A549 (cell line): ENCODE data around the gene AP3B1. TPM values are rescaled to one million over a fixed set of nuclear protein-coding genes. Genes with fewer than 3 reads are reported as not detected.

Experiments
- ATAC-seq, 2 experiments: fragments of 200-7000 bp in 1 of 2; fragments of >200 bp in 1 of 2; cut with Nextera tagmentation in 1 of 2; cut with Tn5 transposase in 1 of 2; 3 replicates each; pipeline versions ENCODE4 v1.8.0 to v1.9.1; 2018 to 2020; ENCODE audit warnings: mild to moderate bottlenecking in 1 of 2, moderate library complexity in 1 of 2
- CTCF ChIA-PET: fragments of 300-600 bp; sonication (Branson Sonifier 250); formaldehyde crosslinking; extraction: SDS; loops from one replicate; lab custom pipeline; 2021; ENCODE audit warnings: antibody characterized with exemption, inconsistent platforms; lab: Yijun Ruan, JAX
- POLR2A ChIA-PET: fragments of 350-600 bp; formaldehyde crosslinking; extraction: SDS; loops from one replicate; lab custom pipeline; 2021; ENCODE audit warnings: antibody characterized with exemption, inconsistent platforms; lab: Yijun Ruan, JAX
- DNase-seq, 2 experiments: peaks; one replicate each; pipeline versions ENCODE4 v3.0.0 to v3.0.0-alpha.2; 2011 to 2016; ENCODE audit warnings: low read depth in 1 of 2, low spot score in 1 of 2
- FAIRE-seq: peaks from 2 replicates; lab custom pipeline; 2011; peaks lifted over from hg19 to GRCh38; lab: Jason Lieb, UNC
- H3K27ac ChIP-seq, 2 experiments: fragments of >200 bp; sonication (Bioruptor Twin); formaldehyde crosslinking; 3 replicates each; pipeline ENCODE4 v1.5.1; 2016 to 2017
- H3K4me1 ChIP-seq: fragments of >200 bp; sonication (Bioruptor Twin); formaldehyde crosslinking; 3 replicates; pipeline ENCODE4 v1.6.1; 2016
- H3K4me2 ChIP-seq: fragments of >200 bp; sonication (Bioruptor Twin); formaldehyde crosslinking; 3 replicates; pipeline ENCODE4 v1.6.1; 2016
- H3K4me3 ChIP-seq: fragments of >200 bp; sonication (Bioruptor Twin); formaldehyde crosslinking; 3 replicates; pipeline ENCODE4 v1.5.1; 2016
- H3K9me3 ChIP-seq: fragments of >200 bp; sonication (Bioruptor Twin); formaldehyde crosslinking; 3 replicates; pipeline ENCODE4 v1.6.1; 2016
- CBX8 ChIP-seq: fragments of 200-600 bp; sonication (generic); IDR thresholded peaks from 2 replicates; pipeline ENCODE4 v1.6.1; 2016
- CHD4 ChIP-seq: fragments of 200-600 bp; sonication (generic); IDR thresholded peaks from 2 replicates; pipeline ENCODE4 v1.6.1; 2016; ENCODE audit warnings: antibody characterized with exemption, mild to moderate bottlenecking, borderline replicate concordance
- EHF ChIP-seq: fragments of 250-450 bp; sonication (Bioruptor Pico); IDR thresholded peaks from 2 replicates; pipeline ENCODE4 v1.5.0; 2020; ENCODE audit warnings: mild to moderate bottlenecking
- EHMT2 ChIP-seq: fragments of 200-600 bp; sonication (generic); IDR thresholded peaks from 2 replicates; pipeline ENCODE4 v1.6.1; 2016; ENCODE audit warnings: antibody characterized with exemption, low read depth, mild to moderate bottlenecking, moderate library complexity
- EP300 ChIP-seq, 2 experiments: fragments of >200 bp; sonication (Bioruptor Twin); formaldehyde crosslinking; IDR thresholded peaks; 2 replicates in 1 of 2; 3 replicates in 1 of 2; pipeline ENCODE4 v1.6.1; 2016 to 2017
- ESRRA ChIP-seq: fragments of 150-350 bp; IDR thresholded peaks from 2 replicates; pipeline ENCODE4 v1.6.1; 2014; ENCODE audit warnings: mild to moderate bottlenecking, low read length, borderline replicate concordance
- FOSL2 ChIP-seq, 2 experiments: fragments of 450-650 bp in 1 of 2; fragments of >200 bp in 1 of 2; sonication (Bioruptor Twin) in 1 of 2; formaldehyde crosslinking; IDR thresholded peaks; 2 replicates each; pipeline versions ENCODE4 v1.5.0 to v1.6.1; 2016 to 2020; ENCODE audit warnings: mild to moderate bottlenecking in 1 of 2, moderate library complexity in 1 of 2
- FOXS1 ChIP-seq: fragments of 250-450 bp; sonication (Bioruptor Pico); IDR thresholded peaks from 2 replicates; pipeline ENCODE4 v1.5.0; 2020; ENCODE audit warnings: mild to moderate bottlenecking, moderate library complexity
- HEYL ChIP-seq: fragments of 250-450 bp; sonication (Bioruptor Pico); IDR thresholded peaks from 2 replicates; pipeline ENCODE4 v1.8.0; 2021; ENCODE audit warnings: mild to moderate bottlenecking, moderate library complexity
- HOXA7 ChIP-seq: fragments of 250-450 bp; sonication (Bioruptor Pico); IDR thresholded peaks from 2 replicates; pipeline ENCODE4 v1.5.0; 2020; ENCODE audit warnings: mild to moderate bottlenecking, moderate library complexity
- HOXB13 ChIP-seq: fragments of 250-450 bp; sonication (Bioruptor Pico); IDR thresholded peaks from 2 replicates; pipeline ENCODE4 v1.5.0; 2020; ENCODE audit warnings: low read depth, mild to moderate bottlenecking, moderate library complexity
- JUNB ChIP-seq: fragments of >200 bp; sonication (Bioruptor Twin); formaldehyde crosslinking; IDR thresholded peaks from 2 replicates; pipeline ENCODE4 v1.6.1; 2016
- KDM1A ChIP-seq: fragments of 200-600 bp; sonication (generic); IDR thresholded peaks from 2 replicates; pipeline ENCODE4 v1.6.1; 2016; ENCODE audit warnings: low read depth, mild to moderate bottlenecking
- KDM5A ChIP-seq: fragments of 200-600 bp; sonication (generic); IDR thresholded peaks from 2 replicates; pipeline ENCODE4 v1.6.1; 2016; ENCODE audit warnings: antibody characterized with exemption, mild to moderate bottlenecking
- PHF8 ChIP-seq: fragments of 200-600 bp; sonication (generic); IDR thresholded peaks from 2 replicates; pipeline ENCODE4 v1.6.1; 2016; ENCODE audit warnings: low read depth, mild to moderate bottlenecking, antibody characterized with exemption, moderate library complexity, borderline replicate concordance
- POLR2AphosphoS2 ChIP-seq: conservative IDR thresholded peaks from 2 replicates; pipeline ENCODE4 v1.6.1; 2012; ENCODE audit warnings: low read length, improper control_type of control experiment, inconsistent platforms
- RAD21 ChIP-seq, 2 experiments: fragments of >200 bp in 1 of 2; sonication (Bioruptor Twin) in 1 of 2; formaldehyde crosslinking in 1 of 2; IDR thresholded peaks in 1 of 2; conservative IDR thresholded peaks in 1 of 2; 2 replicates in 1 of 2; 3 replicates in 1 of 2; pipeline ENCODE4 v1.6.1; 2012 to 2018; ENCODE audit warnings: inconsistent platforms in 1 of 2
- RCOR1 ChIP-seq: fragments of 150-350 bp; IDR thresholded peaks from 2 replicates; pipeline ENCODE4 v1.6.1; 2014; ENCODE audit warnings: antibody characterized with exemption, low read length, low read depth
- RNF2 ChIP-seq: fragments of 200-600 bp; sonication (generic); IDR thresholded peaks from 2 replicates; pipeline ENCODE4 v1.6.1; 2016; ENCODE audit warnings: low read depth, mild to moderate bottlenecking, antibody characterized with exemption, moderate library complexity, borderline replicate concordance
- SMC3 ChIP-seq: fragments of >200 bp; sonication (Bioruptor Twin); formaldehyde crosslinking; IDR thresholded peaks from 3 replicates; pipeline ENCODE4 v1.6.1; 2018; ENCODE audit warnings: inconsistent platforms
- SREBF2 ChIP-seq: fragments of 450-650 bp; IDR thresholded peaks from 2 replicates; pipeline ENCODE4 v1.6.1; 2014; ENCODE audit warnings: mild to moderate bottlenecking, moderate library complexity
- TFCP2L1 ChIP-seq: fragments of 250-450 bp; sonication (Bioruptor Pico); IDR thresholded peaks from 2 replicates; pipeline ENCODE4 v1.5.0; 2021; ENCODE audit warnings: mild to moderate bottlenecking
- TP53 ChIP-seq: fragments of 250-450 bp; sonication (Bioruptor Pico); IDR thresholded peaks from 2 replicates; pipeline ENCODE4 v1.5.0; 2021; ENCODE audit warnings: mild to moderate bottlenecking, moderate library complexity
- ZNF302 ChIP-seq: fragments of 250-450 bp; sonication (Bioruptor Pico); IDR thresholded peaks from 2 replicates; pipeline ENCODE4 v1.9.0; 2021; ENCODE audit warnings: inconsistent platforms, mild to moderate bottlenecking, moderate library complexity
- ZSCAN20 ChIP-seq: fragments of 250-450 bp; sonication (Bioruptor Pico); IDR thresholded peaks from 2 replicates; pipeline ENCODE4 v1.8.0; 2022; ENCODE audit warnings: mild to moderate bottlenecking, moderate library complexity
- WGBS: methylation state at CpG from one replicate; pipeline ENCODE4 v1.1.6; 2017; ENCODE audit errors: missing lambda C conversion rate; 5-methylcytosine and 5-hydroxymethylcytosine counted together
- polyA plus RNA-seq, 4 experiments: library from polyadenylated mRNA; depleted of rRNA in 3 of 4; stranded (reverse); fragments of >200 nt; fragmentation: RNase III in 1 of 4; extraction: RNeasy Plus Mini Kit Qiagen cat#74134 plus additional on column Dnase treatment in 1 of 4; gene quantifications; 2 replicates in 3 of 4; 3 replicates in 1 of 4; pipeline ENCODE4 v1.2.3, GENCODE V29; 2011 to 2017
- TF ChIP-seq, protein P1 (sequence below): IDR thresholded peaks from 2 replicates; pipeline ENCODE4 v1.6.1; 2012; ENCODE audit warnings: low read depth, borderline replicate concordance
- TF ChIP-seq, protein P2 (sequence below): fragments of >200 bp; sonication (Bioruptor Twin); formaldehyde crosslinking; IDR thresholded peaks from 2 replicates; pipeline ENCODE4 v1.6.1; 2016
- TF ChIP-seq, protein P3 (sequence below): fragments of 250-450 bp; sonication (Bioruptor Pico); IDR thresholded peaks from 2 replicates; pipeline ENCODE4 v1.5.0; 2020; ENCODE audit warnings: low read depth, mild to moderate bottlenecking, moderate library complexity
- TF ChIP-seq, protein P4 (sequence below): fragments of >200 bp; sonication (Bioruptor Twin); formaldehyde crosslinking; IDR thresholded peaks from 3 replicates; pipeline ENCODE4 v1.6.1; 2016
- TF ChIP-seq, protein P5 (sequence below): fragments of 450-650 bp; IDR thresholded peaks from 2 replicates; pipeline ENCODE4 v1.6.1; 2014; ENCODE audit warnings: antibody characterized with exemption
- TF ChIP-seq, protein P6 (sequence below): fragments of 150-350 bp; IDR thresholded peaks from 2 replicates; pipeline ENCODE4 v1.6.1; 2014; ENCODE audit warnings: low read depth, mild to moderate bottlenecking, low read length

Gene AP3B1
- polyA plus RNA-seq, 2 of the 4 experiments (the other 2 are of a cell fraction), result 52.4 to 70.5 TPM

DNA sequence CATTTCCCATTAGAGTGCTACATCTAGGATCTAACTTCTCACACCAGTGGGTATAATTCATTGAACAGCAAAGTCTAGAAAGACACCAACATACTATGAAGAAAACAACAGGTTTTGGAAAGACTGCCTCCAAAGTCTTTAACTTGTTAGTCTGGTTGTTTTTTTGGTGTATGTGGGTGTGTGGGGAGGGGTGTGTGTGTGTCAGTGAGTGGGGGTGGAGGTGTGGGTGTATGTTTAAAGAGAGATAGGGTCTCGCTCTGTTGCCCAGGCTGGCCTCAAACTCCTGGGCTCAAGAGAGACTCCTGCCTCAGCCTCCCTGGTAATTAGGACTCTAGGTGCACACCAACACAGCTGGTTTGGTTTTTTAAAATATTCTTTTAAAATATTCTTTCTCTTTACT, 59.7 kb downstream of the AP3B1 start:
- no peak overlapping the region for H3K4me2 ChIP-seq
- POLR2A ChIA-PET, result interaction anchor here (0.5 kb wide), 1 partner anchor 68 kb away, joined by 3 read pairs; no protein-coding TSS in a partner anchor
- CTCF ChIA-PET, result no interaction called here
- no peak for DNase-seq
- no peak for FAIRE-seq
- TF ChIP-seq, protein P1, sequence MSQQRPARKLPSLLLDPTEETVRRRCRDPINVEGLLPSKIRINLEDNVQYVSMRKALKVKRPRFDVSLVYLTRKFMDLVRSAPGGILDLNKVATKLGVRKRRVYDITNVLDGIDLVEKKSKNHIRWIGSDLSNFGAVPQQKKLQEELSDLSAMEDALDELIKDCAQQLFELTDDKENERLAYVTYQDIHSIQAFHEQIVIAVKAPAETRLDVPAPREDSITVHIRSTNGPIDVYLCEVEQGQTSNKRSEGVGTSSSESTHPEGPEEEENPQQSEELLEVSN, result no peak
- TF ChIP-seq EP300 (IDR thresholded peaks at IDR 0.05) (no peak), KDM5A (no peak), EHMT2 (no peak), FOSL2 (IDR thresholded peaks at IDR 0.05) (no peak), FOSL2 (CRISPR knock-in tag; IDR thresholded peaks at IDR 0.05) (no peak), SMC3 (no peak), TFCP2L1 (no peak), CBX8 (no peak), RCOR1 (no peak), ZSCAN20 (CRISPR knock-in tag) (no peak), EHF (CRISPR knock-in tag) (no peak), CHD4 (no peak), KDM1A (no peak), FOXS1 (CRISPR knock-in tag) (no peak), HOXB13 (no peak), JUNB (no peak), ESRRA (no peak)
- TF ChIP-seq, protein P2, sequence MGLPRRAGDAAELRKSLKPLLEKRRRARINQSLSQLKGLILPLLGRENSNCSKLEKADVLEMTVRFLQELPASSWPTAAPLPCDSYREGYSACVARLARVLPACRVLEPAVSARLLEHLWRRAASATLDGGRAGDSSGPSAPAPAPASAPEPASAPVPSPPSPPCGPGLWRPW, result no peak
- TF ChIP-seq, protein P3, sequence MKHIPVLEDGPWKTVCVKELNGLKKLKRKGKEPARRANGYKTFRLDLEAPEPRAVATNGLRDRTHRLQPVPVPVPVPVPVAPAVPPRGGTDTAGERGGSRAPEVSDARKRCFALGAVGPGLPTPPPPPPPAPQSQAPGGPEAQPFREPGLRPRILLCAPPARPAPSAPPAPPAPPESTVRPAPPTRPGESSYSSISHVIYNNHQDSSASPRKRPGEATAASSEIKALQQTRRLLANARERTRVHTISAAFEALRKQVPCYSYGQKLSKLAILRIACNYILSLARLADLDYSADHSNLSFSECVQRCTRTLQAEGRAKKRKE (CRISPR knock-in tag), result no peak
- ATAC-seq, result no peak
- H3K9me3 ChIP-seq, result no peaks in the 10 kb centered on the region
- no peaks in the 10 kb centered on the region for H3K4me1 ChIP-seq
- H3K4me3 ChIP-seq, result no peak overlapping the region
- no peak overlapping the region for H3K27ac ChIP-seq
- 100% methylated on average over 1 of the region's 1 CpG for WGBS

DNA sequence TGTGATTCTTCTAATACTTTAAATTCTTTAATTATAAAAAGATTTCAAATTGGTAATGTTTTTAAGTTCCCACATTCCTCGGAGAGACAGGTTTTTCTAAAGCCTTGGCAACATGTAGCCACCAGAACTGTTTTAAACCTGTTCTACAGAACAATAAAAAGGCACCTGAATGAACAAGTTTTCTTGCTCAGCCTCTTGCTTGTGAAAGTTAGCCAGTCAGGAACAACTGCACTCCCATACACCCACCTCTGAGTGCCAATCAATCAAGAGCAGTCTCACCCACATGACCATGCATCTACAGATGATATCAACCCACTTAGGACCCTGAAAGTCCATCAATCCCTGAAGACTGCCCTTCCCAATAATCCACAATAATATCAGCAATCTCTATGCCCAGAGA, 62.3 kb downstream of the AP3B1 start:
- ChIA-PET POLR2A (no interaction called here), CTCF (no interaction called here)
- WGBS, result 87% methylated on average over 1 of the region's 1 CpG
- DNase-seq (no peak), ATAC-seq (no peak), FAIRE-seq (no peak)
- no peak overlapping the region for H3K4me2 ChIP-seq
- no peak for TF ChIP-seq PHF8
- no peak for TF ChIP-seq SREBF2
- TF ChIP-seq ZNF302 (CRISPR knock-in tag), result no peak
- no peak for TF ChIP-seq RNF2
- TF ChIP-seq EP300 (IDR thresholded peaks at IDR 0.05), result no peak
- TF ChIP-seq, protein P4, sequence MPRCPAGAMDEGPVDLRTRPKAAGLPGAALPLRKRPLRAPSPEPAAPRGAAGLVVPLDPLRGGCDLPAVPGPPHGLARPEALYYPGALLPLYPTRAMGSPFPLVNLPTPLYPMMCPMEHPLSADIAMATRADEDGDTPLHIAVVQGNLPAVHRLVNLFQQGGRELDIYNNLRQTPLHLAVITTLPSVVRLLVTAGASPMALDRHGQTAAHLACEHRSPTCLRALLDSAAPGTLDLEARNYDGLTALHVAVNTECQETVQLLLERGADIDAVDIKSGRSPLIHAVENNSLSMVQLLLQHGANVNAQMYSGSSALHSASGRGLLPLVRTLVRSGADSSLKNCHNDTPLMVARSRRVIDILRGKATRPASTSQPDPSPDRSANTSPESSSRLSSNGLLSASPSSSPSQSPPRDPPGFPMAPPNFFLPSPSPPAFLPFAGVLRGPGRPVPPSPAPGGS, result no peak
- TF ChIP-seq ZSCAN20 (CRISPR knock-in tag), result no peak
- no peak for TF ChIP-seq RCOR1
- TF ChIP-seq HOXA7 (CRISPR knock-in tag), result no peak
- TF ChIP-seq RAD21 (conservative IDR thresholded peaks at IDR 0.05 in 1 of 2, IDR thresholded peaks at IDR 0.05 in 1 of 2), result no peak
- no peak for TF ChIP-seq HOXB13
- TF ChIP-seq SMC3, result no peak
- TF ChIP-seq, protein P5, sequence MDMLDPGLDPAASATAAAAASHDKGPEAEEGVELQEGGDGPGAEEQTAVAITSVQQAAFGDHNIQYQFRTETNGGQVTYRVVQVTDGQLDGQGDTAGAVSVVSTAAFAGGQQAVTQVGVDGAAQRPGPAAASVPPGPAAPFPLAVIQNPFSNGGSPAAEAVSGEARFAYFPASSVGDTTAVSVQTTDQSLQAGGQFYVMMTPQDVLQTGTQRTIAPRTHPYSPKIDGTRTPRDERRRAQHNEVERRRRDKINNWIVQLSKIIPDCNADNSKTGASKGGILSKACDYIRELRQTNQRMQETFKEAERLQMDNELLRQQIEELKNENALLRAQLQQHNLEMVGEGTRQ, result no peak
- no peak for TF ChIP-seq ESRRA
- no peak for TF ChIP-seq TP53 (CRISPR knock-in tag)
- TF ChIP-seq, protein P6, sequence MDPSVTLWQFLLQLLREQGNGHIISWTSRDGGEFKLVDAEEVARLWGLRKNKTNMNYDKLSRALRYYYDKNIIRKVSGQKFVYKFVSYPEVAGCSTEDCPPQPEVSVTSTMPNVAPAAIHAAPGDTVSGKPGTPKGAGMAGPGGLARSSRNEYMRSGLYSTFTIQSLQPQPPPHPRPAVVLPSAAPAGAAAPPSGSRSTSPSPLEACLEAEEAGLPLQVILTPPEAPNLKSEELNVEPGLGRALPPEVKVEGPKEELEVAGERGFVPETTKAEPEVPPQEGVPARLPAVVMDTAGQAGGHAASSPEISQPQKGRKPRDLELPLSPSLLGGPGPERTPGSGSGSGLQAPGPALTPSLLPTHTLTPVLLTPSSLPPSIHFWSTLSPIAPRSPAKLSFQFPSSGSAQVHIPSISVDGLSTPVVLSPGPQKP, result no peak
- TF ChIP-seq HEYL (CRISPR knock-in tag), result no peak
- TF ChIP-seq POLR2AphosphoS2, result no peak
- H3K4me3 ChIP-seq, result no peak overlapping the region
- no peaks in the 10 kb centered on the region for H3K9me3 ChIP-seq
- H3K27ac ChIP-seq, result no peak overlapping the region
- H3K4me1 ChIP-seq, result no peaks in the 10 kb centered on the region
